Chondrocyte (in vitro differentiated cells): ENCODE measurements around the gene BST1. TPM values are rescaled to one million over a fixed set of nuclear protein-coding genes. Genes with fewer than 3 reads are reported as not detected.

ENCODE experiments used
- DNase-seq: peaks from one replicate; pipeline ENCODE4 v3.0.0; 2021; ENCODE audit warnings: mixed read lengths, low spot score
- H3K27ac Mint-ChIP-seq: one replicate; pipeline ENCODE4 v1.8.0; 2021; ENCODE audit warnings: mild to moderate bottlenecking, moderate library complexity, mixed read lengths; ENCODE audit not compliant: unreplicated experiment
- H3K27me3 Mint-ChIP-seq: 2 replicates; pipeline ENCODE4 v1.8.0; 2021; ENCODE audit warnings: low read depth, mixed read lengths
- H3K36me3 Mint-ChIP-seq: 2 replicates; pipeline ENCODE4 v1.8.0; 2021; ENCODE audit warnings: low read depth, mixed read lengths
- H3K4me1 Mint-ChIP-seq: 2 replicates; pipeline ENCODE4 v1.8.0; 2021; ENCODE audit warnings: low read depth, mild to moderate bottlenecking, mixed read lengths
- H3K4me3 Mint-ChIP-seq: one replicate; pipeline ENCODE4 v1.8.0; 2021; ENCODE audit warnings: mild to moderate bottlenecking, moderate library complexity, mixed read lengths; ENCODE audit not compliant: unreplicated experiment
- H3K9me3 Mint-ChIP-seq: 2 replicates; pipeline ENCODE4 v1.8.0; 2021; ENCODE audit warnings: low read depth, mixed read lengths
- CTCF ChIP-seq: fragments of 200-600 bp; sonication (generic); IDR thresholded peaks from 2 replicates; pipeline ENCODE4 v1.5.0; 2021; ENCODE audit warnings: antibody characterized with exemption, mild to moderate bottlenecking, moderate library complexity
- total RNA-seq: library from RNA; stranded (reverse); gene quantifications from 3 replicates; pipeline ENCODE4 v1.2.1, GENCODE V29; 2021

BST1 gene
- total RNA-seq, 1 donor from 2014 or later, result 0.45 TPM

- Mint-ChIP-seq H3K27ac (no peak overlapping the region), H3K4me3 (no peak overlapping the region), H3K27me3 (no peaks in the 10 kb centered on the region), H3K9me3 (no peaks in the 10 kb centered on the region), H3K4me1 (peaks cover 13% of the 10 kb centered on the region), H3K36me3 (peaks cover 2% of the 10 kb centered on the region)
- DNase-seq, result no peak
- no peak for TF ChIP-seq CTCF
Measured at GRCh38 chr4:15707363-15707715, 4.5 kb downstream of the BST1 start.

- no peak for DNase-seq
- Mint-ChIP-seq H3K27ac (no peak overlapping the region), H3K4me3 (no peak overlapping the region), H3K27me3 (no peaks in the 10 kb centered on the region), H3K36me3 (no peaks in the 10 kb centered on the region), H3K9me3 (no peaks in the 10 kb centered on the region), H3K4me1 (peaks cover 37% of the 10 kb centered on the region)
- no peak for TF ChIP-seq CTCF
Measured at GRCh38 chr4:15711762-15712161, 8.9 kb downstream of the BST1 start.

GRCh38 chr4:15712214-15712613 lies 9.3 kb downstream of the BST1 start:
- Mint-ChIP-seq H3K27ac (no peak overlapping the region), H3K4me1 (peaks cover 37% of the 10 kb centered on the region), H3K9me3 (no peaks in the 10 kb centered on the region), H3K4me3 (no peak overlapping the region), H3K27me3 (no peaks in the 10 kb centered on the region), H3K36me3 (no peaks in the 10 kb centered on the region)
- no peak for DNase-seq
- no peak for TF ChIP-seq CTCF

- Mint-ChIP-seq H3K9me3 (no peaks in the 10 kb centered on the region), H3K27ac (peak overlapping the region; percentile 54), H3K36me3 (no peaks in the 10 kb centered on the region), H3K4me3 (no peak overlapping the region), H3K27me3 (no peaks in the 10 kb centered on the region), H3K4me1 (peaks cover 43% of the 10 kb centered on the region)
- no peak for DNase-seq
- no peak for TF ChIP-seq CTCF
Measured at GRCh38 chr4:15714141-15714540, 11.3 kb downstream of the BST1 start.

GRCh38 chr4:15714646-15715435 lies 12.0 kb downstream of the BST1 start:
- Mint-ChIP-seq H3K4me1 (peaks cover 43% of the 10 kb centered on the region), H3K36me3 (no peaks in the 10 kb centered on the region), H3K27me3 (no peaks in the 10 kb centered on the region), H3K9me3 (no peaks in the 10 kb centered on the region), H3K4me3 (no peak overlapping the region), H3K27ac (peak overlapping the region; percentile 37)
- TF ChIP-seq CTCF, result no peak
- DNase-seq, result no peak
